IPS-20b (cell line): ENCODE data around the gene FLVCR2.

Experiments used
- H3K27ac ChIP-seq: one replicate; pipeline ENCODE4 v1.5.1; 2013; ENCODE audit warnings: low read length
- H3K27me3 ChIP-seq: 2 replicates; pipeline ENCODE4 v1.6.1; 2013; ENCODE audit warnings: mild to moderate bottlenecking, low read length, inconsistent platforms; ENCODE audit not compliant: insufficient read depth
- H3K36me3 ChIP-seq: 2 replicates; pipeline ENCODE4 v1.6.1; 2013; ENCODE audit warnings: low read depth, mild to moderate bottlenecking, inconsistent platforms, low read length, moderate library complexity; ENCODE audit not compliant: insufficient read depth
- H3K4me1 ChIP-seq: 2 replicates; pipeline ENCODE4 v1.6.1; 2013; ENCODE audit warnings: mild to moderate bottlenecking, control low read depth, inconsistent platforms, low read length, moderate library complexity; ENCODE audit not compliant: insufficient read depth
- H3K4me3 ChIP-seq: 2 replicates; pipeline ENCODE4 v1.5.1; 2013; ENCODE audit warnings: mild to moderate bottlenecking, low read length, inconsistent platforms
- H3K9ac ChIP-seq: 2 replicates; pipeline ENCODE4 v1.6.1; 2013; ENCODE audit warnings: low read depth, mild to moderate bottlenecking, inconsistent platforms, low read length, moderate library complexity
- H3K9me3 ChIP-seq: 2 replicates; pipeline ENCODE4 v1.6.1; 2013; ENCODE audit warnings: mild to moderate bottlenecking, low read depth, low read length, inconsistent platforms; ENCODE audit not compliant: insufficient read depth

The FLVCR2 gene

DNA sequence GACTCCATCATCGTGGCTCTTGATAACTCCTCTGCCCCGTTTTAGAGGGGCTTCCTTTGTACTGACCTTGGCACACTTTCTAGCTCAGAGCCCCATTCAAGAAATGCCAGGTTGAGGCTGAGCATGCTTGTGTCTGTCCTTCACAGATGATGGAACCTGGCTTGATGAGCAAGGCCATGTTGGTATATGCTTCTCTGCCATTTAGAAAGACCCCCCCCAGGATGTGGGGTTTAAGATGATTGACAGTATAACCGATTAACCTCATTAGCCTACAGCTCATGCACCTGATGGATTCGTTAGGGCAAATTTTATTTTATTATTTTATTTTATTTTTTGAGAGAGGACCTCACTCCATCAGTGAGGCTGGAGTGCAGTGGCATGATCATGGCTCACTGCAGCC, 35.2 kb upstream of the FLVCR2 start:
- H3K4me1 ChIP-seq, result no peaks in the 10 kb centered on the region; the same call in 1 of the 2 replicates
- no peaks in the 10 kb centered on the region for H3K36me3 ChIP-seq
- H3K27ac ChIP-seq, result no peak overlapping the region
- H3K9me3 ChIP-seq, result no peaks in the 10 kb centered on the region
- H3K9ac ChIP-seq, result no peak overlapping the region
- H3K4me3 ChIP-seq, result no peak overlapping the region
- no peaks in the 10 kb centered on the region for H3K27me3 ChIP-seq

DNA sequence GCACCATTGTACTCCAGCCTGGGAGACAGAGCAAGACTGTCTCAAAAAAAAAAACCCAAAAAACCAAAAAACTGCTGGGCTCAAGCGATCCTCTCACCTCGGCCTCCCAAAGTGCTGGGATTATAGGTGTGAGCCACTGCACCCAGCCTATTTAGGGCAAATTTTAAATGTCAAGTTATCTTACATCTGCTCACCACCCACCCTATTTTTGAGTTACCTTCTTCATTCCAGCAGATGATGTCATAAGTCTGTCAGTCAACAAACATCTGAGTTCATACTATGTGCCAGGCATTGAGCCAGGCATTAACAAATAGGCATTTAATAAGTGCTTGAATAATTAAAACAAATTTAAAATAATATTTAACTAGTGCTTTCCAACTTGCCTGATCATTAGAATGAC, 34.6 kb upstream of the FLVCR2 start:
- no peak overlapping the region for H3K4me3 ChIP-seq
- no peaks in the 10 kb centered on the region for H3K27me3 ChIP-seq
- no peaks in the 10 kb centered on the region for H3K9me3 ChIP-seq
- H3K36me3 ChIP-seq, result no peaks in the 10 kb centered on the region
- no peak overlapping the region for H3K9ac ChIP-seq
- no peaks in the 10 kb centered on the region; the same call in 1 of the 2 replicates for H3K4me1 ChIP-seq
- H3K27ac ChIP-seq, result no peak overlapping the region

DNA sequence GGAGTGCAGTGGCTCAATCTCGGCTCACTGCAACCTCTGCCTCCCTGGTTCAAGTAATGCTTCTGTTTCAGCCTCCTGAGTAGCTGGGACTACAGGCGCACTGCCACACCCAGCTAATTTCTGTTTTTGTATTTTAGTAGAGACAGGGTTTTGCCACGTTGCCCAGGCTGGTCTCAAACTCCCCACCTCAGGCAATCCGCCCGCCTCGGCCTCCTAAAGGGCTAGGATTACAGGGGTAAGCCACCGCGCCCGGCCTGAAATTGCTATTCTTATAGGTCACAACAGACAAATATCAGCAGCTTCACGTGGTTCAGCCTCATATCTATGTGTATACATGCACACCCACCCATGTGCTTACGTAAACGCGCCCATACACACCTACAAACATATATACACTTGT, 32.5 kb upstream of the FLVCR2 start:
- Histone ChIP-seq H3K4me1 (no peaks in the 10 kb centered on the region), H3K27me3 (no peaks in the 10 kb centered on the region), H3K9me3 (no peaks in the 10 kb centered on the region), H3K4me3 (no peak overlapping the region), H3K9ac (no peak overlapping the region), H3K36me3 (no peaks in the 10 kb centered on the region), H3K27ac (no peak overlapping the region)

DNA sequence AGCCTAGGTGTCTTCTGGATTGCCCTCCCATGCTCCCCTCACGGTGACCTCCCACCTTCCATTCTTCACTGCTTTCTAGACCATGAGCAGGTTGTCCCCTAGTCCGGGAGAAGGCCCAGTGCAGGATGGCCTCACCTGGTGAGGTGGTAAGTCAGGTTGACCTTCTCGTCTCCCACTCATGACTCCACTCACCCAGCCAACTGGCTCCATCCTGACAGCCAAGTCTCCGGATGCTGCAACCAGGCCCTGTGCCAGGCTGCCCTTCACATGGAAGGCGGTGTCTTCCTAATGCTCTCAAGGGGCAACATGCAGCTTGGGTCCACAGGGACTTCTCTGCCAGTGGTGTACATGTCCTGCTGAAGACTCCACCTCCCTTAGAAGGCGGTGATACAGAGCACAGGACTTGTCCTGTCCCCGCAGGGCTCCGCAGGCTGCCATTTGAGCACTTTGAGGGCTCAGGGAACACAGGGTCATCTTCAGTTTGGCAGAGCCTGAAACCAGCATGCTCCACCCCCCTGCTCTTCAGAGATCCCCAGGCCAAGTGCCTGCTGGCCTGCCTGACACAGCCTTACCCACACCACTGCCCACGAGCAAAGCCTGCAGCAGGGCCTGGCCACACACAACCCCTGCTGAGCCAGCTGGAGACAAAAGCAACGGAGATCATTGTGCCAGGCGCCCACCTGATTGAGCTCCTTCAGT, 30.7 kb upstream of the FLVCR2 start:
- Histone ChIP-seq H3K9ac (no peak overlapping the region), H3K4me3 (no peak overlapping the region), H3K9me3 (no peaks in the 10 kb centered on the region), H3K36me3 (no peaks in the 10 kb centered on the region), H3K27me3 (no peaks in the 10 kb centered on the region; the same call in 1 of the 2 replicates), H3K4me1 (peaks cover 5% of the 10 kb centered on the region; the same call in 1 of the 2 replicates), H3K27ac (no peak overlapping the region)

DNA sequence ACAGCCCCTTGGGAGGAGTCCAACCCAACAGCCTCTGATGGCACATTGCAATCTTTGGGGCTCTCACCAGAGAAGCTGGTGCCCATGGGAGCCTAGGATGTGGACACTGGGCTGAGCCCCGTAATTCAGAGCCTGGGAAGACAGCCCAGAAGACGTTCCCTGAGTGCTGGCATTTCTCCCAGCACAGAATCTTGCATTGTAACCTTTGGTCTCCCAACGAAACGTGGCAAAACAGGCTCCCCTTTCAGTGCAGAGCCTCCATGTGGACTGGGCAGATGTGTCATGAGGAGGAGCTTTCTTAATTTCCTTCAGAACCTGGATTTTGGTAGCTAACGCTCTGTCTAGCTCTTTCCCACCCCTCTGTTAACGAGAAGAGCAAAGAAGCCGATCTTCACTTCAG, 29.9 kb upstream of the FLVCR2 start:
- Histone ChIP-seq H3K4me3 (no peak overlapping the region), H3K4me1 (peaks cover 5% of the 10 kb centered on the region; the same call in 1 of the 2 replicates), H3K36me3 (no peaks in the 10 kb centered on the region), H3K9me3 (no peaks in the 10 kb centered on the region), H3K27ac (no peak overlapping the region), H3K9ac (no peak overlapping the region), H3K27me3 (no peaks in the 10 kb centered on the region; the same call in 1 of the 2 replicates)

DNA sequence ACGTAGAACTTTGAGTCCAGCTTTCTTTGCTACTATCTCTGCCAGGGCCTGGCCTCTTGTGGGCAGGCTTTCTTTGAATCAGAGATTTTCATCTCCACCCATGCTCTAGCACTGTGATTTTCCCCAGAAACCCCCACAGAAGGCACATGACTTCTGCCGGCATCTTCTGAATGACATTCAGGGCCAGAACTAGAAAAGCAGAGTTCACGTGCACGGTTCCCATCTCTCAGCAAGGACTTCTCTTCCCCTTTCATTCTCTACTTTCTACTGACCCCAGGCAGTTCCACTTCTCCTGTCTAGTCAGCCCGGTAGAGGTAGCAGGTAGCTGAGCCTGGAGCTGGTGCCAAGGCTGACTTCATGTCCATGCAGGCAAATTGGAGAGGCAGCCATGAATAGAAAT, 29.3 kb upstream of the FLVCR2 start:
- no peak overlapping the region for H3K27ac ChIP-seq
- H3K4me3 ChIP-seq, result no peak overlapping the region
- no peaks in the 10 kb centered on the region for H3K9me3 ChIP-seq
- H3K36me3 ChIP-seq, result no peaks in the 10 kb centered on the region
- H3K4me1 ChIP-seq, result peaks cover 5% of the 10 kb centered on the region; the same call in 1 of the 2 replicates
- no peak overlapping the region for H3K9ac ChIP-seq
- H3K27me3 ChIP-seq, result no peaks in the 10 kb centered on the region; the same call in 1 of the 2 replicates

DNA sequence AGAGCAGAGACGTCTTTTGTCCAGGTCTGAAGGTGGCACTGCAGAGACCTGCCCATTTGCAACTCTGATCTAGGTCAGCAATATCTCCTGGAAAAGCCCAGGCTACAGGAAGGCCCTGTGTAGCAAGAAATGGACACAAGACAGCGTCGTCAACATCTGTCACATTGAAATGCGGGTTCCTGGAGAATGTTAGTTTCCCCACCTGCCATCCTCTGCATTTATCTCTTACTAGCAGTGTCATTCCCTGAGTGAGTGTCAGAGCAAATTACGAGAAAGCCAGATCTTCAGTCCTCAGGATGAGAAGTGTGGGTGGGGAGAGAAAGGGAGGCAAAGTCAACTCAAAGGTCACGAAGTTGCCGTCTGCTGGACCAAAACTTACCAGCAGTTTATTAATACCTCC, 27.4 kb upstream of the FLVCR2 start:
- no peaks in the 10 kb centered on the region for H3K9me3 ChIP-seq
- no peaks in the 10 kb centered on the region for H3K36me3 ChIP-seq
- H3K9ac ChIP-seq, result no peak overlapping the region
- no peak overlapping the region for H3K27ac ChIP-seq
- H3K4me1 ChIP-seq, result peaks cover 9% of the 10 kb centered on the region; the same call in 1 of the 2 replicates
- no peaks in the 10 kb centered on the region; the same call in 1 of the 2 replicates for H3K27me3 ChIP-seq
- H3K4me3 ChIP-seq, result no peak overlapping the region

DNA sequence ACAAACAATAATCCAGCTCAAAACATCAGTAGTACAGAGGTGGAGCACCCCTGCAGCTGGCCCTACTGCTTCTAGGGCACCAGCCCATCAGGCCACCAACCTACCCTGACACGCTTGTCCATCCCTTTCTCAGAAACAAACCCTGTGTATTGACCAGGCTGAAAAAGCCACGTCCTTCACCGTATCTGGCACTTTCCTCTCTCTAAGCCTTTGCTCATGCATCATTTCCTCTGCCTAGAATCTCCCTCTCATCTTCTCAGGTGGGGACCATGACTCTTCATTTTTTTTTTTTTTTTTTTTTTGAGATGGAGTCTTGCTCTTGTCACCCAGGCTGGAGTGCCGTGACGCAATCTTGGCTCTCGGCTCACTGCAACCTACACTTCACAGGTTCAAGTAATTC, 25.3 kb upstream of the FLVCR2 start:
- H3K9ac ChIP-seq, result no peak overlapping the region
- peaks cover 9% of the 10 kb centered on the region; the same call in 1 of the 2 replicates for H3K4me1 ChIP-seq
- no peak overlapping the region for H3K4me3 ChIP-seq
- H3K36me3 ChIP-seq, result no peaks in the 10 kb centered on the region
- no peaks in the 10 kb centered on the region; the same call in 1 of the 2 replicates for H3K27me3 ChIP-seq
- H3K27ac ChIP-seq, result no peak overlapping the region
- H3K9me3 ChIP-seq, result no peaks in the 10 kb centered on the region

DNA sequence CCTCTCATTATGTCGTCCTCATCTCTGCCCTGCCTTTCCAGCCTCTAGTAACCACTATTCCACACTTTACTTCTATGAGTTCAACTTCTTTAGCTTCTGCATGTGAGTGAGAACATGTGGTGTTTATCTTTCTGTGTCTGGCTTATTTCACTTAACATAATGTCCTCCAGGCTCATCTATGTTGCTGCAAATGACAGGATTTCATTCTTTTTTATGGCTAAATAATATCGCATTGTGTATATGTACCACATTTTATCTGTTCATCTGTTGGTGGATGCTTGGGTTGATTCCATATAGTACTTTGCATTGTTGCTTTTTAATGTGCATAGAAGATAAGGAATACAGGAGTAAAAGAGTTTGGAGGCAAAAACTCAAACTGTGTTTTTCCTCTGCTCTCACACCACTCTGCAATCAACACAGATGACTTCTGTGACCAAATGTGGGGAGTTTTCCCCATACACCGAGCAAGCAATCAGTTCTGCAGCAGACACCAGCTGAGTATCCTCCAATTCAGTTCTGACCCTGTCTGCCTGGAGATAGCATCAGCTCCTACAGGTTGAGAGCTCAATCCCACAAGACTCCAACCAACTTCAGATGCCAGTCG, 24.6 kb upstream of the FLVCR2 start:
- Histone ChIP-seq H3K9ac (no peak overlapping the region), H3K27me3 (no peaks in the 10 kb centered on the region; the same call in 1 of the 2 replicates), H3K9me3 (no peaks in the 10 kb centered on the region), H3K4me3 (no peak overlapping the region), H3K4me1 (peaks cover 9% of the 10 kb centered on the region; the same call in 1 of the 2 replicates), H3K27ac (no peak overlapping the region), H3K36me3 (no peaks in the 10 kb centered on the region)

DNA sequence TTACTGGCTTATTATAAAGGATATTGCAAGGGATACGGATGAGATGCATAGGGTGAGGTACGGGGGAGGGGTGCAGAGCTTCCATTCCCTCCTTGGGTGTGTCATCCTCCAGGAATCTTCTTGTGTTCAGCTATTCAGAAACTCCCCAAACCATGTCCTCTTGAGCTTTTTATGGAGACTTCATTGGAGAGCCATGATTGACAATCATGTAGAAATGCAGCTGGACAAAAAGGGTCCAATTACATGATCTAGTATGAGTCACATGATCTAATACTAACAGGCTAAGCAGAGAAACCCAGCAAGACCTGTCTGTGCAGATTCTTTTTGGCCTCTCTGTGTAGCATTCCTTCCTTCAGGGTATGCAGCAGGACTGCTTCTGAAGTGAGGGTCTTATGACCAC, 23.9 kb upstream of the FLVCR2 start:
- no peaks in the 10 kb centered on the region for H3K36me3 ChIP-seq
- no peaks in the 10 kb centered on the region for H3K9me3 ChIP-seq
- no peak overlapping the region for H3K27ac ChIP-seq
- H3K27me3 ChIP-seq, result no peaks in the 10 kb centered on the region; the same call in 1 of the 2 replicates
- no peak overlapping the region for H3K9ac ChIP-seq
- H3K4me3 ChIP-seq, result no peak overlapping the region
- H3K4me1 ChIP-seq, result peaks cover 9% of the 10 kb centered on the region; the same call in 1 of the 2 replicates

DNA sequence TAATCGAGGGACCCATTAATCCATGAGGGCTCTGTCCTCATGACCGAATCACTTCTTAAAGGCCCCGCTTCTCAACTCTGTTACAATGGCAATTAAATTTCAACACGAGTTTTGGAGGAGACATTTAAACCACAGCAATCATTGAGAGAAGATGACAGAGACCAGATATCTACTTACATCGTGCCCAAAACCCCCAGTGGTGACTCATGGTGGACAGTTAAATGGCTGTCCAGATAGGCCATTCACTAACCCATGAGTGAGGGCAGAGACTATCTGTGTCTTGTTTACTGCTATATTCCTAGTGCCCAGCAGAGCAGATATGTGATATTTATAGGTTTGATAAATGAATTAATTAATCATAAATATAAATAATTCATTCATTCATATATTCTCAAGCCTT, 20.0 kb upstream of the FLVCR2 start:
- Histone ChIP-seq H3K4me3 (no peak overlapping the region), H3K27me3 (0 out of 2 replicates have a peak, but pooled peaks cover 4% of the 10 kb centered on the region), H3K9ac (no peak overlapping the region), H3K36me3 (no peaks in the 10 kb centered on the region), H3K4me1 (peaks cover 4% of the 10 kb centered on the region; the same call in 1 of the 2 replicates), H3K27ac (no peak overlapping the region), H3K9me3 (no peaks in the 10 kb centered on the region)

DNA sequence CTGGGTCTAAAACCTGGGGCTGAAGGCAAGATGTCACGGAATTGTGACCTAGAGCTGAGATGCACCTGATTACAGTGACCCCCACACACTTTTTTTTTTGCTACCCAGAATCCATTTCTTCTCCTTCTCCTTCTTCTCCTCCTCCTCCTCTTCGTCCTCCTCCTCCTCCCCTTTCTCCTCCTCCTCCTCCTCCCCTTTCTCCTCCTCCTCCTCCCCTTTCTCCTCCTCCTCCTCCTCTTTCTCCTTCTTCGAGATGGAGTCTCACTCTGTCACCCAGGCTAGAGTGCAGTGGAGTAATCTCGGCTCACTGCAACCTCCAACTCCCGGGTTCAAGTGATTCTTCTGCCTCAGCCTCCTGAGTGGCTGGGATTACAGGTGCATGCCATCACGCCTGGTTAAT, 19.4 kb upstream of the FLVCR2 start:
- Histone ChIP-seq H3K36me3 (no peaks in the 10 kb centered on the region), H3K9me3 (no peaks in the 10 kb centered on the region), H3K4me3 (no peak overlapping the region), H3K27ac (no peak overlapping the region), H3K9ac (no peak overlapping the region), H3K27me3 (0 out of 2 replicates have a peak, but pooled peaks cover 4% of the 10 kb centered on the region), H3K4me1 (peaks cover 4% of the 10 kb centered on the region; the same call in 1 of the 2 replicates)
